CD14-positive monocyte (primary cell): Measurements from ENCODE around the gene LOXL3. TPM values are rescaled to one million over a fixed set of nuclear protein-coding genes. Genes with fewer than 3 reads are reported as not detected.
A peak's percentile ranks its signal among the peaks of the same experiment; 100 is the strongest.

Experiments used
- DNase-seq, 3 donors: peaks; one replicate each; pipeline ENCODE4 v3.0.0-alpha.2; 2011 to 2022
- H2AFZ ChIP-seq: 2 replicates; pipeline ENCODE4 v1.6.0; 2012; ENCODE audit warnings: mild to moderate bottlenecking, low read depth, low read length, inconsistent platforms; ENCODE audit not compliant: insufficient read depth, poor library complexity, severe bottlenecking
- H3K27ac ChIP-seq, 2 donors: 1 replicate in 1 of 2; 2 replicates in 1 of 2; pipeline ENCODE4 v1.5.1; 2012 to 2013; ENCODE audit warnings: low read length in 2 of 2, control low read depth in 1 of 2, inconsistent platforms in 1 of 2, low read depth in 1 of 2, mild to moderate bottlenecking in 1 of 2
- H3K27me3 ChIP-seq, 2 donors: one replicate each; pipeline versions ENCODE4 v1.6.0 to v1.6.1; 2011 to 2013; ENCODE audit warnings: low read length in 2 of 2; ENCODE audit not compliant: control insufficient read depth in 2 of 2, insufficient read depth in 2 of 2
- H3K36me3 ChIP-seq, 2 donors: replicated peaks in 1 of 2; 1 replicate in 1 of 2; 2 replicates in 1 of 2; pipeline versions ENCODE4 v1.5.1 to v1.6.1; 2012 to 2013; ENCODE audit warnings: low read length in 2 of 2, control low read depth in 1 of 2, inconsistent platforms in 1 of 2, mild to moderate bottlenecking in 1 of 2; ENCODE audit not compliant: insufficient read depth in 2 of 2, control insufficient read depth in 1 of 2
- H3K4me1 ChIP-seq, 2 donors: 1 replicate in 1 of 2; 2 replicates in 1 of 2; pipeline versions ENCODE4 v1.5.1 to v1.6.1; 2012 to 2013; ENCODE audit warnings: low read length in 2 of 2, control low read depth in 1 of 2, inconsistent platforms in 1 of 2, mild to moderate bottlenecking in 1 of 2, moderate library complexity in 1 of 2; ENCODE audit not compliant: insufficient read depth in 2 of 2, control insufficient read depth in 1 of 2
- H3K4me2 ChIP-seq: replicated peaks from 2 replicates; pipeline ENCODE3; 2012; ENCODE audit warnings: low read length, moderate library complexity, mild to moderate bottlenecking; ENCODE audit not compliant: poor library complexity, severe bottlenecking; ENCODE audit errors: extremely low read depth
- H3K4me3 ChIP-seq, 3 experiments: fragments of 200-600 bp in 1 of 3; sonication (generic) in 1 of 3; replicated peaks in 1 of 3; 1 replicate in 2 of 3; 2 replicates in 1 of 3; pipeline ENCODE4 v1.5.1; 2011 to 2013; ENCODE audit warnings: low read length in 3 of 3, mild to moderate bottlenecking in 3 of 3, control low read depth in 2 of 3, low read depth in 2 of 3, inconsistent platforms in 1 of 3, moderate library complexity in 1 of 3
- H3K79me2 ChIP-seq: 2 replicates; pipeline ENCODE4 v1.6.0; 2012; ENCODE audit warnings: mild to moderate bottlenecking, control low read depth, inconsistent platforms, low read length, moderate library complexity; ENCODE audit not compliant: insufficient read depth
- H3K9ac ChIP-seq: 2 replicates; pipeline ENCODE4 v1.6.0; 2017; ENCODE audit warnings: low read length, mild to moderate bottlenecking; ENCODE audit not compliant: insufficient read depth, poor library complexity, severe bottlenecking
- H3K9me3 ChIP-seq, 2 donors: replicated peaks in 1 of 2; 1 replicate in 1 of 2; 2 replicates in 1 of 2; pipeline versions ENCODE4 v1.5.1 to v1.6.1; 2012 to 2013; ENCODE audit warnings: low read length in 2 of 2, control low read depth in 1 of 2; ENCODE audit not compliant: control insufficient read depth in 1 of 2, insufficient read depth in 1 of 2
- H4K20me1 ChIP-seq: 2 replicates; pipeline ENCODE4 v1.6.0; 2012; ENCODE audit warnings: mild to moderate bottlenecking, low read length, control low read depth, moderate library complexity; ENCODE audit not compliant: insufficient read depth
- H3K27ac Mint-ChIP-seq, 7 donors: one replicate each; pipeline ENCODE4 v1.8.0; 2020; ENCODE audit warnings: mild to moderate bottlenecking in 7 of 7, mixed read lengths in 7 of 7, moderate library complexity in 6 of 7, inconsistent platforms in 2 of 7
- H3K27me3 Mint-ChIP-seq, 3 donors: one replicate each; pipeline ENCODE4 v1.8.0; 2021 to 2022; ENCODE audit warnings: low read depth in 3 of 3, mild to moderate bottlenecking in 3 of 3, mixed read lengths in 3 of 3, moderate library complexity in 3 of 3, inconsistent platforms in 1 of 3
- H3K36me3 Mint-ChIP-seq, 2 donors: one replicate each; pipeline ENCODE4 v1.8.0; 2020; ENCODE audit warnings: mixed read lengths in 2 of 2, inconsistent platforms in 1 of 2, mild to moderate bottlenecking in 1 of 2
- H3K4me1 Mint-ChIP-seq: one replicate; pipeline ENCODE4 v1.8.0; 2020; ENCODE audit warnings: mild to moderate bottlenecking, mixed read lengths
- H3K4me3 Mint-ChIP-seq, 2 donors: one replicate each; pipeline ENCODE4 v1.8.0; 2020; ENCODE audit warnings: mild to moderate bottlenecking in 2 of 2, mixed read lengths in 2 of 2, moderate library complexity in 1 of 2
- H3K9me3 Mint-ChIP-seq, 7 donors: one replicate each; pipeline ENCODE4 v1.8.0; 2020 to 2022; ENCODE audit warnings: mixed read lengths in 7 of 7, mild to moderate bottlenecking in 6 of 7, moderate library complexity in 6 of 7, inconsistent platforms in 2 of 7
- WGBS: methylation state at CpG from one replicate; pipeline ENCODE4 v1.1.5; 2013; ENCODE audit warnings: missing lambda C conversion rate; ENCODE audit not compliant: insufficient coverage; 5-methylcytosine and 5-hydroxymethylcytosine counted together
- intact Hi-C, 2 donors: fragments of 100-400 bp; cut with micrococcal nuclease; formaldehyde crosslinking; loops; one replicate each; pipeline versions ENCODE4 v1.15.0 to v1.15.1; 2023
- polyA minus RNA-seq: library from RNA; depleted of rRNA, polyadenylated mRNA; stranded (reverse); fragments of >200 nt; gene quantifications from 2 replicates; pipeline ENCODE4 v1.2.3, GENCODE V29; 2012
- polyA plus RNA-seq, 3 donors: library from polyadenylated mRNA; depleted of rRNA in 1 of 3; unstranded in 2 of 3; stranded (reverse) in 1 of 3; fragments of 300-500 nt in 2 of 3; fragments of >200 nt in 1 of 3; fragmentation: Illumina TruSeq in 2 of 3; gene quantifications; 1 replicate in 2 of 3; 2 replicates in 1 of 3; pipeline ENCODE4 v1.2.3, GENCODE V29; 2012 to 2021
- total RNA-seq, 12 experiments: library from RNA in 1 of 12; stranded (reverse) in 1 of 12; fragments of 120-200 nt in 1 of 12; gene quantifications; one replicate each; pipeline ENCODE4 v1.2.4 and lab custom pipeline; 2013 to 2026; ENCODE audit warnings: mixed read lengths in 6 of 12, inconsistent platforms in 1 of 12
- TF ChIP-seq, protein P1 (sequence below): fragments of 200-600 bp; IDR thresholded peaks from one replicate; pipeline ENCODE4 v1.8.0; 2022; ENCODE audit warnings: antibody characterized with exemption, mild to moderate bottlenecking

The LOXL3 gene, protein sequence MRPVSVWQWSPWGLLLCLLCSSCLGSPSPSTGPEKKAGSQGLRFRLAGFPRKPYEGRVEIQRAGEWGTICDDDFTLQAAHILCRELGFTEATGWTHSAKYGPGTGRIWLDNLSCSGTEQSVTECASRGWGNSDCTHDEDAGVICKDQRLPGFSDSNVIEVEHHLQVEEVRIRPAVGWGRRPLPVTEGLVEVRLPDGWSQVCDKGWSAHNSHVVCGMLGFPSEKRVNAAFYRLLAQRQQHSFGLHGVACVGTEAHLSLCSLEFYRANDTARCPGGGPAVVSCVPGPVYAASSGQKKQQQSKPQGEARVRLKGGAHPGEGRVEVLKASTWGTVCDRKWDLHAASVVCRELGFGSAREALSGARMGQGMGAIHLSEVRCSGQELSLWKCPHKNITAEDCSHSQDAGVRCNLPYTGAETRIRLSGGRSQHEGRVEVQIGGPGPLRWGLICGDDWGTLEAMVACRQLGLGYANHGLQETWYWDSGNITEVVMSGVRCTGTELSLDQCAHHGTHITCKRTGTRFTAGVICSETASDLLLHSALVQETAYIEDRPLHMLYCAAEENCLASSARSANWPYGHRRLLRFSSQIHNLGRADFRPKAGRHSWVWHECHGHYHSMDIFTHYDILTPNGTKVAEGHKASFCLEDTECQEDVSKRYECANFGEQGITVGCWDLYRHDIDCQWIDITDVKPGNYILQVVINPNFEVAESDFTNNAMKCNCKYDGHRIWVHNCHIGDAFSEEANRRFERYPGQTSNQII
- total RNA-seq (2013), result 19.6 TPM
- polyA plus RNA-seq, result 10 to 100 TPM; 18.2 to 35.0 (median 18.5) TPM
- 12.1 and 15.9 TPM in 2 replicates for polyA minus RNA-seq
- total RNA-seq (lab: John Stamatoyannopoulos, UW), result 1.9 to 19.3 (median 15.8) reads per million in 11 experiments

- H3K4me1 Mint-ChIP-seq, result peaks cover 48% of the 10 kb centered on the region
- H3K27ac Mint-ChIP-seq, result peak within 1 kb of the TSS; percentile 91 to 98 (median 96)
- Histone ChIP-seq H4K20me1 (peaks cover 19% of the 10 kb centered on the region), H3K36me3 (peaks cover 20 to 28% of the 10 kb centered on the region in 2 donors), H3K27me3 (no peaks in the 10 kb centered on the region), H3K79me2 (peaks cover 69% of the 10 kb centered on the region), H3K9ac (peak within 1 kb of the TSS; percentile 88), H3K4me1 (peaks cover 32 to 50% of the 10 kb centered on the region in 2 donors), H3K27ac (peak within 1 kb of the TSS; percentile 82 to 94), H3K9me3 (no peaks in the 10 kb centered on the region), H3K4me3 (peak within 1 kb of the TSS; percentile 94 to 99 (median 98)), H2AFZ (peak within 1 kb of the TSS; percentile 90), H3K4me2 (peak within 1 kb of the TSS; percentile 97)
- under 1% methylated on average over 65 of the region's 73 CpGs for WGBS
- peak; percentile 74 to 82 (median 82) for DNase-seq
- intact Hi-C loops, result loop anchor here (5.0 kb wide), 1 partner anchor 33 kb away; no protein-coding TSS in a partner anchor
- peaks cover 2 to 5% (median 2%) of the 10 kb centered on the region in 3 donors for H3K27me3 Mint-ChIP-seq
- no peaks in the 10 kb centered on the region for H3K9me3 Mint-ChIP-seq
- H3K36me3 Mint-ChIP-seq, result peaks cover 28 to 39% of the 10 kb centered on the region in 2 donors
- TF ChIP-seq, protein P1, sequence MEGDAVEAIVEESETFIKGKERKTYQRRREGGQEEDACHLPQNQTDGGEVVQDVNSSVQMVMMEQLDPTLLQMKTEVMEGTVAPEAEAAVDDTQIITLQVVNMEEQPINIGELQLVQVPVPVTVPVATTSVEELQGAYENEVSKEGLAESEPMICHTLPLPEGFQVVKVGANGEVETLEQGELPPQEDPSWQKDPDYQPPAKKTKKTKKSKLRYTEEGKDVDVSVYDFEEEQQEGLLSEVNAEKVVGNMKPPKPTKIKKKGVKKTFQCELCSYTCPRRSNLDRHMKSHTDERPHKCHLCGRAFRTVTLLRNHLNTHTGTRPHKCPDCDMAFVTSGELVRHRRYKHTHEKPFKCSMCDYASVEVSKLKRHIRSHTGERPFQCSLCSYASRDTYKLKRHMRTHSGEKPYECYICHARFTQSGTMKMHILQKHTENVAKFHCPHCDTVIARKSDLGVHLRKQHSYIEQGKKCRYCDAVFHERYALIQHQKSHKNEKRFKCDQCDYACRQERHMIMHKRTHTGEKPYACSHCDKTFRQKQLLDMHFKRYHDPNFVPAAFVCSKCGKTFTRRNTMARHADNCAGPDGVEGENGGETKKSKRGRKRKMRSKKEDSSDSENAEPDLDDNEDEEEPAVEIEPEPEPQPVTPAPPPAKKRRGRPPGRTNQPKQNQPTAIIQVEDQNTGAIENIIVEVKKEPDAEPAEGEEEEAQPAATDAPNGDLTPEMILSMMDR, result no peak
- H3K4me3 Mint-ChIP-seq, result peak within 1 kb of the TSS; percentile 98 to 99
These were observed at the start of gene LOXL3, which contains the start of gene DOK1 for GRCh38 chr2:74553892-74554819. Gene LOXL3, minus strand, starts transcription at chr2:74553942. Its CDS starts 1,308 bp downstream, at chr2:74552634. Gene DOK1, plus strand, starts transcription at chr2:74554720. Its CDS starts 35 bp downstream, at chr2:74554755.
